Sigmoid colon (tissue), 7 donors: ENCODE data around the gene MICAL2. TPM values are rescaled to one million over a fixed set of nuclear protein-coding genes. Genes with fewer than 3 reads are reported as not detected.

Experiments used
- DNase-seq: peaks from one replicate; pipeline ENCODE4 v3.0.0-alpha.2; 2019
- H3K27ac ChIP-seq, 4 donors: fragments of 200-600 bp; sonication (generic); one replicate each; pipeline ENCODE4 v1.5.1; 2016 to 2019; ENCODE audit warnings: mild to moderate bottlenecking in 1 of 4
- H3K27me3 ChIP-seq, 3 donors: fragments of 200-600 bp; sonication (generic); one replicate each; pipeline ENCODE4 v1.5.1; 2019; ENCODE audit warnings: mild to moderate bottlenecking in 1 of 3
- H3K36me3 ChIP-seq, 4 donors: fragments of 200-600 bp; sonication (generic); one replicate each; pipeline ENCODE4 v1.5.1; 2016 to 2019
- H3K4me1 ChIP-seq, 4 donors: fragments of 200-600 bp; sonication (generic); one replicate each; pipeline ENCODE4 v1.5.1; 2017 to 2019
- H3K4me3 ChIP-seq, 4 donors: fragments of 200-600 bp; sonication (generic); one replicate each; pipeline ENCODE4 v1.5.1; 2017 to 2019; ENCODE audit warnings: mild to moderate bottlenecking in 2 of 4, moderate library complexity in 1 of 4
- H3K9me3 ChIP-seq, 4 donors: fragments of 200-600 bp in 3 of 4; sonication (generic) in 3 of 4; one replicate each; pipeline versions ENCODE4 v1.5.1 to v1.6.1; 2013 to 2019
- EP300 ChIP-seq, 4 donors: sonication (generic); formaldehyde crosslinking; IDR thresholded peaks; one replicate each; pipeline ENCODE4 v1.6.1; 2017; ENCODE audit warnings: antibody characterized with exemption in 4 of 4
- POLR2A ChIP-seq, 2 donors: fragments of 450-650 bp; IDR thresholded peaks; one replicate each; pipeline ENCODE4 v1.6.1; 2016; ENCODE audit warnings: antibody characterized with exemption in 2 of 2, mild to moderate bottlenecking in 2 of 2, moderate library complexity in 2 of 2
- POLR2AphosphoS5 ChIP-seq, 4 donors: sonication (generic); formaldehyde crosslinking; IDR thresholded peaks; one replicate each; pipeline ENCODE4 v1.6.1; 2017; ENCODE audit warnings: antibody characterized with exemption in 4 of 4
- WGBS, 2 donors: extraction: QIAGEN DNeasy Blood & Tissue Kit; methylation state at CpG; one replicate each; pipeline ENCODE4 v1.1.7; 2013; 5-methylcytosine and 5-hydroxymethylcytosine counted together
- intact Hi-C: fragments of 100-400 bp; cut with DNase I; formaldehyde crosslinking; loops from one replicate; pipeline ENCODE4 v1.15.1; 2023
- polyA plus RNA-seq, 3 donors: library from polyadenylated mRNA; stranded (reverse); fragments of 200-250 nt; gene quantifications; one replicate each; pipeline ENCODE4 v1.2.3, GENCODE V29; 2013
- total RNA-seq, 4 donors: library from RNA; depleted of rRNA; stranded (reverse); fragments of >200 nt; gene quantifications; one replicate each; pipeline ENCODE4 v1.1.0, GENCODE V29; 2016
- TF ChIP-seq, protein P1 (sequence below), 4 experiments: fragments of 450-650 bp in 3 of 4; fragments of 200-600 bp in 1 of 4; IDR thresholded peaks; one replicate each; pipeline ENCODE4 v1.5.1; 2016 to 2019; ENCODE audit warnings: antibody characterized with exemption in 4 of 4, mild to moderate bottlenecking in 3 of 4, moderate library complexity in 2 of 4
- donor health status: healthy with polysubstance abuse.
- donor health status: Bipolar disorder and iron deficiency.
- donor health status: healthy.

Gene MICAL2
- total and polyA plus RNA-seq, 7 donors, result 36.6 to 145 (median 115) TPM

GRCh38 chr11:12290477-12290922 is 180.1 kb downstream of the MICAL2 start:
- Histone ChIP-seq H3K27ac (no peak overlapping the region), H3K4me3 (no peak overlapping the region), H3K4me1 (peaks cover 0 to 40% (median 36%) of the 10 kb centered on the region in 4 donors), H3K27me3 (no peaks in the 10 kb centered on the region), H3K9me3 (no peaks in the 10 kb centered on the region), H3K36me3 (no peaks in the 10 kb centered on the region)
- DNase-seq, result no peak
- TF ChIP-seq POLR2A (IDR thresholded peaks at IDR 0.05), result no peak
- no peak for TF ChIP-seq EP300 (IDR thresholded peaks at IDR 0.05)
- TF ChIP-seq, protein P1, sequence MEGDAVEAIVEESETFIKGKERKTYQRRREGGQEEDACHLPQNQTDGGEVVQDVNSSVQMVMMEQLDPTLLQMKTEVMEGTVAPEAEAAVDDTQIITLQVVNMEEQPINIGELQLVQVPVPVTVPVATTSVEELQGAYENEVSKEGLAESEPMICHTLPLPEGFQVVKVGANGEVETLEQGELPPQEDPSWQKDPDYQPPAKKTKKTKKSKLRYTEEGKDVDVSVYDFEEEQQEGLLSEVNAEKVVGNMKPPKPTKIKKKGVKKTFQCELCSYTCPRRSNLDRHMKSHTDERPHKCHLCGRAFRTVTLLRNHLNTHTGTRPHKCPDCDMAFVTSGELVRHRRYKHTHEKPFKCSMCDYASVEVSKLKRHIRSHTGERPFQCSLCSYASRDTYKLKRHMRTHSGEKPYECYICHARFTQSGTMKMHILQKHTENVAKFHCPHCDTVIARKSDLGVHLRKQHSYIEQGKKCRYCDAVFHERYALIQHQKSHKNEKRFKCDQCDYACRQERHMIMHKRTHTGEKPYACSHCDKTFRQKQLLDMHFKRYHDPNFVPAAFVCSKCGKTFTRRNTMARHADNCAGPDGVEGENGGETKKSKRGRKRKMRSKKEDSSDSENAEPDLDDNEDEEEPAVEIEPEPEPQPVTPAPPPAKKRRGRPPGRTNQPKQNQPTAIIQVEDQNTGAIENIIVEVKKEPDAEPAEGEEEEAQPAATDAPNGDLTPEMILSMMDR (IDR thresholded peaks at IDR 0.05), result no peak
- TF ChIP-seq POLR2AphosphoS5 (IDR thresholded peaks at IDR 0.05), result no peak
- 80 to 92% methylated on average over 14 of the region's 14 CpGs for WGBS, 2 donors
- intact Hi-C loops, result no loop called here

GRCh38 chr11:12291313-12291712 is 180.9 kb downstream of the MICAL2 start:
- Histone ChIP-seq H3K27ac (no peak overlapping the region), H3K36me3 (no peaks in the 10 kb centered on the region), H3K9me3 (no peaks in the 10 kb centered on the region), H3K4me1 (peaks cover 0 to 31% (median 28%) of the 10 kb centered on the region in 4 donors), H3K27me3 (no peaks in the 10 kb centered on the region), H3K4me3 (no peak overlapping the region)
- TF ChIP-seq POLR2AphosphoS5 (IDR thresholded peaks at IDR 0.05) (no peak), EP300 (IDR thresholded peaks at IDR 0.05) (no peak), POLR2A (IDR thresholded peaks at IDR 0.05) (no peak)
- TF ChIP-seq, protein P1 (IDR thresholded peaks at IDR 0.05), result no peak
- 88% methylated on average over 4 of the region's 4 CpGs for WGBS, 2 donors
- no peak for DNase-seq
- intact Hi-C loops, result no loop called here

GRCh38 chr11:12291766-12292165 is 181.4 kb downstream of the MICAL2 start:
- 80 to 89% methylated on average over 4 of the region's 4 CpGs for WGBS, 2 donors
- TF ChIP-seq EP300 (IDR thresholded peaks at IDR 0.05), result no peak
- TF ChIP-seq, protein P1 (IDR thresholded peaks at IDR 0.05), result no peak
- no peak for TF ChIP-seq POLR2A (IDR thresholded peaks at IDR 0.05)
- TF ChIP-seq POLR2AphosphoS5 (IDR thresholded peaks at IDR 0.05), result no peak
- Histone ChIP-seq H3K27ac (no peak overlapping the region), H3K27me3 (no peaks in the 10 kb centered on the region), H3K4me1 (peaks cover 0 to 27% (median 24%) of the 10 kb centered on the region in 4 donors), H3K4me3 (no peak overlapping the region), H3K36me3 (no peaks in the 10 kb centered on the region), H3K9me3 (no peaks in the 10 kb centered on the region)
- intact Hi-C loops, result no loop called here
- no peak for DNase-seq

- WGBS, 2 donors, result 95 to 99% methylated on average over 1 of the region's 1 CpG
- intact Hi-C loops, result no loop called here
- peaks cover 0 to 19% (median 14%) of the 10 kb centered on the region in 4 donors for H3K4me1 ChIP-seq
- no peak for DNase-seq
- TF ChIP-seq, protein P1 (IDR thresholded peaks at IDR 0.05), result no peak
- TF ChIP-seq POLR2A (IDR thresholded peaks at IDR 0.05), result no peak
- TF ChIP-seq EP300 (IDR thresholded peaks at IDR 0.05), result no peak
- no peak for TF ChIP-seq POLR2AphosphoS5 (IDR thresholded peaks at IDR 0.05)
- H3K9me3 ChIP-seq, result no peaks in the 10 kb centered on the region
- no peaks in the 10 kb centered on the region for H3K36me3 ChIP-seq
- no peaks in the 10 kb centered on the region for H3K27me3 ChIP-seq
- H3K4me3 ChIP-seq, result no peak overlapping the region
- no peak overlapping the region for H3K27ac ChIP-seq
Measured at GRCh38 chr11:12292766-12293165, 182.4 kb downstream of the MICAL2 start.

- TF ChIP-seq, protein P1 (IDR thresholded peaks at IDR 0.05), result no peak
- TF ChIP-seq EP300 (IDR thresholded peaks at IDR 0.05) (no peak), POLR2A (IDR thresholded peaks at IDR 0.05) (no peak), POLR2AphosphoS5 (IDR thresholded peaks at IDR 0.05) (no peak)
- H3K9me3 ChIP-seq, result no peaks in the 10 kb centered on the region
- no peak overlapping the region for H3K27ac ChIP-seq
- no peaks in the 10 kb centered on the region for H3K36me3 ChIP-seq
- peaks cover 0 to 12% (median 7%) of the 10 kb centered on the region in 4 donors for H3K4me1 ChIP-seq
- H3K4me3 ChIP-seq, result no peak overlapping the region
- no peak for DNase-seq
- intact Hi-C loops, result no loop called here
- H3K27me3 ChIP-seq, result no peaks in the 10 kb centered on the region
- WGBS, 2 donors, result 91 to 93% methylated on average over 6 of the region's 6 CpGs
Measured at GRCh38 chr11:12293486-12293885, 183.1 kb downstream of the MICAL2 start.
